ENCODE measurements around the gene GRHPR. TPM values are rescaled to one million over a fixed set of nuclear protein-coding genes. Genes with fewer than 3 reads are reported as not detected.
A peak's percentile ranks its signal among the peaks of the same experiment; 100 is the strongest.

GRHPR gene
- total and polyA plus RNA-seq, 2 of the 8 experiments (the other 6 are each of a cell fraction or from before 2014, with no cell fraction given), result 97.0 to 201 TPM

- Histone ChIP-seq H2BK20ac (ENCODE audit: low read length) (no peak overlapping the region), H2AK5ac (ENCODE audit: low read depth, low read length) (no peak overlapping the region), H3K36me3 (ENCODE audit: control insufficient read depth in 2 of 4, insufficient read depth in 4 of 4, low read length in 3 of 4) (no peaks in the 10 kb centered on the region), H3K27ac (ENCODE audit: low read depth, low read length) (no peak overlapping the region), H4K91ac (replicated peaks; ENCODE audit: insufficient read length, low read length) (no peak overlapping the region), H3K23me2 (ENCODE audit: low read depth, low read length) (no peaks in the 10 kb centered on the region; the same call in 1 of the 2 replicates), H3K4me3 (ENCODE audit: extremely low read depth in 1 of 4, insufficient read depth in 2 of 4, low read depth in 3 of 4, low read length in 4 of 4) (no peak overlapping the region), H3K4ac (replicated peaks; ENCODE audit: insufficient read length, low read depth, low read length) (no peak overlapping the region), H3K4me1 (replicated peaks in 1 of 4; ENCODE audit: control insufficient read depth in 3 of 4, insufficient read depth in 4 of 4, low read length in 3 of 4) (peaks cover 0 to 22% (median 14%) of the 10 kb centered on the region in 4 experiments; a peak in 6 of 7 replicates), H3K79me1 (ENCODE audit: low read depth, low read length) (no peaks in the 10 kb centered on the region), H2AFZ (ENCODE audit: low read length) (no peak overlapping the region), H3K79me2 (ENCODE audit: control insufficient read depth in 1 of 2, insufficient read depth in 2 of 2, low read length in 2 of 2) (no peaks in the 10 kb centered on the region), H4K8ac (ENCODE audit: extremely low read depth, insufficient read depth, low read length) (no peak overlapping the region), H4K5ac (ENCODE audit: insufficient read length, low read depth, low read length) (no peak overlapping the region), H3K18ac (ENCODE audit: extremely low read depth, low read length) (no peak overlapping the region), H3K23ac (ENCODE audit: insufficient read length) (no peak overlapping the region), H3K14ac (ENCODE audit: insufficient read length) (no peak overlapping the region), H3K9me3 (ENCODE audit: insufficient read depth in 2 of 2, low read depth in 1 of 2, low read length in 1 of 2) (no peaks in the 10 kb centered on the region), H3K56ac (replicated peaks; ENCODE audit: insufficient read length, low read depth, low read length) (no peak overlapping the region), H3K9ac (replicated peaks in 1 of 4; ENCODE audit: extremely low read depth in 1 of 4, low read depth in 3 of 4, low read length in 3 of 4) (no peak overlapping the region), H3K27me3 (replicated peaks in 1 of 4; ENCODE audit: control insufficient read depth in 3 of 4, extremely low read depth in 1 of 4, insufficient read depth in 3 of 4, low read length in 3 of 4) (no peaks in the 10 kb centered on the region), H4K20me1 (replicated peaks in 1 of 2; ENCODE audit: control insufficient read depth in 1 of 2, insufficient read depth in 2 of 2, low read length in 2 of 2) (no peaks in the 10 kb centered on the region), H2BK12ac (ENCODE audit: low read depth, low read length) (0 out of 2 replicates have a peak overlapping the region, but pooled peaks have one; percentile 12), H2BK15ac (ENCODE audit: low read length) (peak overlapping the region; percentile 53; the same call in 1 of the 2 replicates), H2BK120ac (replicated peaks; ENCODE audit: low read depth, low read length) (no peak overlapping the region), H2BK5ac (ENCODE audit: low read depth, low read length) (no peak overlapping the region), H3K4me2 (ENCODE audit: insufficient read depth in 1 of 2, low read depth in 2 of 2, low read length in 2 of 2) (no peak overlapping the region)
- no peak for DNase-seq (ENCODE audit: low read depth in 1 of 2, low spot score in 2 of 2)
- ChIA-PET POLR2A (ENCODE audit: partially characterized antibody) (interaction anchor here (1.3 to 3.4 kb wide), 3 partner anchors 9 to 52 kb away, joined by 5 to 13 read pairs (median 11); partner anchors contain the start of genes GRHPR and ZBTB5), CTCF (ENCODE audit: partially characterized antibody) (interaction anchor here (0.6 to 3.6 kb wide), 9 partner anchors 8 to 382 kb away, joined by 3 to 28 read pairs (median 15); partner anchors contain the start of gene ZBTB5)
- WGBS, 2 experiments (ENCODE audit: extremely low coverage in 1 of 2, insufficient coverage in 1 of 2, insufficient read length in 1 of 2, insufficient replicate concordance in 2 of 2, low coverage in 1 of 2, low lambda C conversion rate in 2 of 2, missing lambda C conversion rate in 1 of 2), result 95% methylated on average over 4 of the region's 4 CpGs; no CpG with 5 or more reads in 1 of the 2 experiments
- TF ChIP-seq CTBP2 (IDR thresholded peaks at IDR 0.05; ENCODE audit: borderline replicate concordance, insufficient read depth, insufficient read length, low read length), result no peak
- no peak for TF ChIP-seq NRF1 (IDR thresholded peaks at IDR 0.05; ENCODE audit: low read depth, low read length)
- TF ChIP-seq POLR2A (IDR thresholded peaks at IDR 0.05; ENCODE audit: control extremely low read depth in 1 of 2, low read depth in 2 of 2, low read length in 2 of 2), result no peak
- FAIRE-seq, result no peak
Observed at GRCh38 chr9:37413311-37413710, 9.2 kb upstream of the GRHPR start.

Measured in H1 (cell line).